NB4 (cell line): ENCODE results near the gene TIFAB.

Experiments
- MYC ChIP-seq: IDR thresholded peaks from 2 replicates; pipeline ENCODE4 v1.6.1; 2011; ENCODE audit warnings: low read depth, low read length
- POLR2A ChIP-seq: IDR thresholded peaks from 2 replicates; pipeline ENCODE4 v1.6.1; 2011; ENCODE audit warnings: mild to moderate bottlenecking; ENCODE audit not compliant: insufficient read length; ENCODE audit errors: extremely low read depth
- TF ChIP-seq, protein P1 (sequence below): IDR thresholded peaks from one replicate; pipeline ENCODE4 v1.5.1; 2012; ENCODE audit warnings: low read depth, low read length
- TF ChIP-seq, protein P2 (sequence below): IDR thresholded peaks from 2 replicates; pipeline ENCODE4 v1.6.1; 2011; ENCODE audit warnings: low read depth, low read length

DNA sequence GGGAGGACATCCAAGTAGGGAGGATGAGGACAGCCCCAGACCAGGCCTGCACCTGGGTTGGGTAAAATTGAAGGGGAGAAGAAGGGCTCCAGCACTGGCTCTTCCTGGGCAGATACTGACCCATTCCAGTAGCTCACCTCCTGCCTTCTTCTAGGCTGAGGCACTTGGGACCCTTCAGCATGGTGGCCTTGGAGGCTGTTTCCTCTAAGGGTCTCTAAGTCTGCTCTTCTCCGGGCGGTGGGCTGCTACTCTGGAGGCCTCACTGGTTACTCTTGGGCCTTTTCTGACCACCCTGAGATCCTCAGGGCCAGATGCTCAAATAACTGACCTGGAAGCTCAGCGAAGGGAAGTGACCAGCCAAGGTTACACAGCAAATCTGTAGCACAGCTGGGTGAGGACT is 2.8 kb upstream of the TIFAB start:
- TF ChIP-seq, protein P1, sequence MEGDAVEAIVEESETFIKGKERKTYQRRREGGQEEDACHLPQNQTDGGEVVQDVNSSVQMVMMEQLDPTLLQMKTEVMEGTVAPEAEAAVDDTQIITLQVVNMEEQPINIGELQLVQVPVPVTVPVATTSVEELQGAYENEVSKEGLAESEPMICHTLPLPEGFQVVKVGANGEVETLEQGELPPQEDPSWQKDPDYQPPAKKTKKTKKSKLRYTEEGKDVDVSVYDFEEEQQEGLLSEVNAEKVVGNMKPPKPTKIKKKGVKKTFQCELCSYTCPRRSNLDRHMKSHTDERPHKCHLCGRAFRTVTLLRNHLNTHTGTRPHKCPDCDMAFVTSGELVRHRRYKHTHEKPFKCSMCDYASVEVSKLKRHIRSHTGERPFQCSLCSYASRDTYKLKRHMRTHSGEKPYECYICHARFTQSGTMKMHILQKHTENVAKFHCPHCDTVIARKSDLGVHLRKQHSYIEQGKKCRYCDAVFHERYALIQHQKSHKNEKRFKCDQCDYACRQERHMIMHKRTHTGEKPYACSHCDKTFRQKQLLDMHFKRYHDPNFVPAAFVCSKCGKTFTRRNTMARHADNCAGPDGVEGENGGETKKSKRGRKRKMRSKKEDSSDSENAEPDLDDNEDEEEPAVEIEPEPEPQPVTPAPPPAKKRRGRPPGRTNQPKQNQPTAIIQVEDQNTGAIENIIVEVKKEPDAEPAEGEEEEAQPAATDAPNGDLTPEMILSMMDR, result no peak
- no peak for TF ChIP-seq POLR2A
- TF ChIP-seq, protein P2, sequence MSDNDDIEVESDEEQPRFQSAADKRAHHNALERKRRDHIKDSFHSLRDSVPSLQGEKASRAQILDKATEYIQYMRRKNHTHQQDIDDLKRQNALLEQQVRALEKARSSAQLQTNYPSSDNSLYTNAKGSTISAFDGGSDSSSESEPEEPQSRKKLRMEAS, result no peak
- no peak for TF ChIP-seq MYC
